Keratinocyte (primary cell): ENCODE measurements around the gene FCMR. TPM values are rescaled to one million over a fixed set of nuclear protein-coding genes. Genes with fewer than 3 reads are reported as not detected.

Experiments used
- DNase-seq: peaks from one replicate; pipeline ENCODE4 v3.0.0-alpha.2; 2011; ENCODE audit warnings: low read depth, missing footprints, low spot score
- FAIRE-seq: peaks from 2 replicates; lab custom pipeline; 2011; peaks lifted over from hg19 to GRCh38; lab: Jason Lieb, UNC
- H2AFZ ChIP-seq: 2 replicates; pipeline ENCODE4 v1.6.0; 2012; ENCODE audit warnings: low read length, control low read depth, inconsistent platforms; ENCODE audit not compliant: control insufficient read depth
- H3K27ac ChIP-seq: 2 replicates; pipeline ENCODE4 v1.5.1; 2011; ENCODE audit warnings: low read length; ENCODE audit not compliant: control insufficient read depth, insufficient read depth
- H3K27me3 ChIP-seq: 3 replicates; pipeline ENCODE4 v1.6.0; 2011; ENCODE audit warnings: low read length; ENCODE audit not compliant: control insufficient read depth, insufficient read depth; ENCODE audit errors: extremely low read depth
- H3K36me3 ChIP-seq, 2 experiments: 2 replicates in 1 of 2; 3 replicates in 1 of 2; pipeline ENCODE4 v1.5.1; 2011; ENCODE audit warnings: low read length in 2 of 2, mild to moderate bottlenecking in 1 of 2; ENCODE audit not compliant: control insufficient read depth in 2 of 2, insufficient read depth in 2 of 2; ENCODE audit errors: extremely low read depth in 1 of 2
- H3K4me1 ChIP-seq: 3 replicates; pipeline ENCODE4 v1.5.1; 2011; ENCODE audit warnings: low read length; ENCODE audit not compliant: control insufficient read depth, insufficient read depth; ENCODE audit errors: extremely low read depth
- H3K4me2 ChIP-seq: 3 replicates; pipeline ENCODE4 v1.6.0; 2011; ENCODE audit warnings: low read depth, low read length; ENCODE audit not compliant: control insufficient read depth, insufficient read depth; ENCODE audit errors: extremely low read depth
- H3K4me3 ChIP-seq, 3 experiments: fragments of 200-600 bp in 1 of 3; sonication (generic) in 1 of 3; 2 replicates in 2 of 3; 3 replicates in 1 of 3; pipeline ENCODE4 v1.5.1; 2011 to 2016; ENCODE audit warnings: low read length in 3 of 3, mild to moderate bottlenecking in 3 of 3, control low read depth in 2 of 3, inconsistent platforms in 1 of 3, low read depth in 1 of 3, mixed read lengths in 1 of 3, mixed run types in 1 of 3, moderate library complexity in 1 of 3; ENCODE audit not compliant: control insufficient read depth in 2 of 3, insufficient read depth in 2 of 3; ENCODE audit errors: extremely low read depth in 1 of 3
- H3K79me2 ChIP-seq: 2 replicates; pipeline ENCODE4 v1.6.0; 2012; ENCODE audit warnings: low read length; ENCODE audit not compliant: control insufficient read depth, insufficient read depth
- H3K9ac ChIP-seq: 3 replicates; pipeline ENCODE4 v1.6.0; 2011; ENCODE audit warnings: low read length; ENCODE audit not compliant: control insufficient read depth, insufficient read depth; ENCODE audit errors: extremely low read depth
- H3K9me1 ChIP-seq: 3 replicates; pipeline ENCODE4 v1.6.0; 2011; ENCODE audit warnings: low read length; ENCODE audit not compliant: control insufficient read depth, insufficient read depth; ENCODE audit errors: extremely low read depth
- H3K9me3 ChIP-seq: 2 replicates; pipeline ENCODE4 v1.5.1; 2012; ENCODE audit warnings: low read depth, low read length; ENCODE audit not compliant: control insufficient read depth
- H4K20me1 ChIP-seq: 3 replicates; pipeline ENCODE4 v1.6.0; 2011; ENCODE audit warnings: low read length; ENCODE audit not compliant: control insufficient read depth, insufficient read depth; ENCODE audit errors: extremely low read depth
- EZH2 ChIP-seq: IDR thresholded peaks from one replicate; pipeline ENCODE4 v1.6.1; 2012; ENCODE audit warnings: inconsistent platforms, mild to moderate bottlenecking, low read length, moderate library complexity
- dilution Hi-C: fragments of 300-500 bp; cut with MboI; formaldehyde crosslinking; loops from one replicate; pipeline ENCODE4 v1.7.0; 2020; ENCODE audit warnings: low sequenced_read_pairs; ENCODE audit not compliant: extremely low pct_ligation_motif_present
- polyA plus RNA-seq, 5 experiments: library from polyadenylated mRNA; depleted of rRNA in 3 of 5; stranded (reverse) in 3 of 5; stranded (forward) in 1 of 5; unstranded in 1 of 5; fragments of >200 nt; gene quantifications; 1 replicate in 1 of 5; 2 replicates in 3 of 5; 3 replicates in 1 of 5; pipeline versions ENCODE4 v1.2.1 to v1.2.3, GENCODE V29; 2011 to 2012; ENCODE audit warnings: missing spikeins in 2 of 5, low read depth in 1 of 5, low replicate concordance in 1 of 5
- TF ChIP-seq, protein P1 (sequence below), 3 experiments: IDR thresholded peaks in 1 of 3; conservative IDR thresholded peaks in 1 of 3; optimal IDR thresholded peaks in 1 of 3; 2 replicates in 2 of 3; 3 replicates in 1 of 3; pipeline versions ENCODE3 to v1.5.1; 2011; ENCODE audit warnings: low read length in 3 of 3, mild to moderate bottlenecking in 3 of 3, moderate library complexity in 2 of 3, control low read depth in 1 of 3, inconsistent platforms in 1 of 3; ENCODE audit not compliant: insufficient read depth in 2 of 3; ENCODE audit errors: extremely low read depth in 1 of 3

The FCMR gene
- polyA plus RNA-seq, 1 donor (not counting 4 experiments of a cell fraction or from before 2014, with no cell fraction given), result 1.8 TPM

DNA sequence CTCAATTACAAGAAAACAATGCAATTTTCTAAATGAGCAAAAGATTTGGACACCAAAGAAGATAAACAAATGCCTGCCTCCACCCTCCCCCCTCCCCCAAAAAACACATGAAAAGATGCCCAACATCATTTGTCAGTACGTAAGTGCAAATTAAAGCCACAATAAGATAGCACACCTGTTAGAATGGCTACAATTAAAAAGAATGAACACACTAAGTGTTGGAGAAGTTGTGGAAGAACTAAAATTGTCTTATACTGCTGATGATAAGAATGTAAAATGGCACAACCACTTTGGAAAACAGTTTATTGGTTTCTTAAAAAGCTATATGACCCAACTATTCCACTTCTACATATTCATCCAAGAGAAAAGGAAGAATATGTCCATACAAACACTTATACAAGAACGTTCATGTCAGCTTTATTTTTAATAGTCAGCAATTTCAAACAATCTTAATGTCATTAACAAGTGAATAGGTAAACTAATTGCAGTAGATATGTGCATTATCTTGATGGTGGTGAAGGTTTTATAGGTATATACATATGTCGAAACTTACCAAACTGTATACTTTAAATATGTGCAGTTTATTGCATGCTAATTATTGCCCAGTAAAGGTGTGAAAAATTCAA lies 45.9 kb downstream of the FCMR start:
- Histone ChIP-seq H3K9me1 (no peaks in the 10 kb centered on the region), H3K36me3 (no peaks in the 10 kb centered on the region), H3K27me3 (no peaks in the 10 kb centered on the region), H4K20me1 (no peaks in the 10 kb centered on the region), H3K4me1 (peaks cover 15% of the 10 kb centered on the region), H3K4me2 (no peak overlapping the region), H3K79me2 (no peaks in the 10 kb centered on the region), H2AFZ (no peak overlapping the region), H3K4me3 (no peak overlapping the region), H3K9ac (no peak overlapping the region), H3K9me3 (peaks cover 4% of the 10 kb centered on the region), H3K27ac (no peak overlapping the region)
- dilution Hi-C loops, result no loop called here
- DNase-seq, result no peak
- no peak for FAIRE-seq
- TF ChIP-seq EZH2, result no peak
- TF ChIP-seq, protein P1, sequence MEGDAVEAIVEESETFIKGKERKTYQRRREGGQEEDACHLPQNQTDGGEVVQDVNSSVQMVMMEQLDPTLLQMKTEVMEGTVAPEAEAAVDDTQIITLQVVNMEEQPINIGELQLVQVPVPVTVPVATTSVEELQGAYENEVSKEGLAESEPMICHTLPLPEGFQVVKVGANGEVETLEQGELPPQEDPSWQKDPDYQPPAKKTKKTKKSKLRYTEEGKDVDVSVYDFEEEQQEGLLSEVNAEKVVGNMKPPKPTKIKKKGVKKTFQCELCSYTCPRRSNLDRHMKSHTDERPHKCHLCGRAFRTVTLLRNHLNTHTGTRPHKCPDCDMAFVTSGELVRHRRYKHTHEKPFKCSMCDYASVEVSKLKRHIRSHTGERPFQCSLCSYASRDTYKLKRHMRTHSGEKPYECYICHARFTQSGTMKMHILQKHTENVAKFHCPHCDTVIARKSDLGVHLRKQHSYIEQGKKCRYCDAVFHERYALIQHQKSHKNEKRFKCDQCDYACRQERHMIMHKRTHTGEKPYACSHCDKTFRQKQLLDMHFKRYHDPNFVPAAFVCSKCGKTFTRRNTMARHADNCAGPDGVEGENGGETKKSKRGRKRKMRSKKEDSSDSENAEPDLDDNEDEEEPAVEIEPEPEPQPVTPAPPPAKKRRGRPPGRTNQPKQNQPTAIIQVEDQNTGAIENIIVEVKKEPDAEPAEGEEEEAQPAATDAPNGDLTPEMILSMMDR (optimal IDR thresholded peaks at IDR 0.05 in 1 of 3, IDR thresholded peaks at IDR 0.05 in 1 of 3, conservative IDR thresholded peaks at IDR 0.05 in 1 of 3; ENCODE audit: extremely low read depth in 1 of 3, insufficient read depth in 2 of 3, low read length in 3 of 3), result no peak

DNA sequence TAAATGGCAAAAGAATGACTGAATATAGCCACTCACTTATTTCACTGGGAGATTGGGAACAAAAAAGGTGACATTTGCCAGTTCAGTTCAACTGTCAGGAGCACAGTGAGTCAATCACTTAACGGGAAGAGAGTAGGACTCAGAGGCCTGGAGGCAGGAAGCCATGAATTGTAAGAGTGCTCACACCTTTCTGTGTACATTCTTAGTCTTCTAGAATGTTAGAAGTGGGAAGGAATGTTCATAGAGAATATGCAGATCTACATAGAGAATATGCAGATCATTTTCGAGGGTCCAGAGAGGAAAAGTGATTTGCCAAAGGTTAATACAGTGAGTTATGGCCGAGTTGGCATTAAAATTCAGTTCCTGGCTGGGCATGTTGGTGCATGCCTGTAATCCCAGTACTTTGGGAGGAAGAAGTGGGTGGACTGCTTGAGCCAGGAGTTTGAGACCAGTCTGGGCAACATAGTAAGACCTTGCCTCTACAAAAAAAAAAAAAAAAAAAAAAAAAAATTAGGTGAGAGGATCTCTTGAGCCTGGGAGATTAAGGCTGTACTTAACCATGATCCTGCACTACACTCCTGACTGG lies 48.0 kb downstream of the FCMR start:
- H3K27me3 ChIP-seq, result no peaks in the 10 kb centered on the region
- peaks cover 4% of the 10 kb centered on the region for H3K9me3 ChIP-seq
- H4K20me1 ChIP-seq, result no peaks in the 10 kb centered on the region
- peaks cover 15% of the 10 kb centered on the region for H3K4me1 ChIP-seq
- peak; percentile 91 for FAIRE-seq
- dilution Hi-C loops, result no loop called here
- peak overlapping the region; percentile 46 for H2AFZ ChIP-seq
- H3K4me3 ChIP-seq, result no peak overlapping the region
- H3K36me3 ChIP-seq, result peaks cover 0 to 4% of the 10 kb centered on the region in 2 experiments
- DNase-seq, result no peak
- H3K27ac ChIP-seq, result peak overlapping the region; percentile 55
- peak overlapping the region; percentile 7 for H3K4me2 ChIP-seq
- H3K9ac ChIP-seq, result no peak overlapping the region
- TF ChIP-seq EZH2, result no peak
- TF ChIP-seq, protein P1 (optimal IDR thresholded peaks at IDR 0.05 in 1 of 3, IDR thresholded peaks at IDR 0.05 in 1 of 3, conservative IDR thresholded peaks at IDR 0.05 in 1 of 3; ENCODE audit: extremely low read depth in 1 of 3, insufficient read depth in 2 of 3, low read length in 3 of 3), result no peak
- no peaks in the 10 kb centered on the region for H3K9me1 ChIP-seq
- H3K79me2 ChIP-seq, result no peaks in the 10 kb centered on the region
